Putamen (tissue), 1 donor: Measurements from ENCODE around the gene OR14A16.

Experiments used
- DNase-seq: peaks from one replicate; pipeline ENCODE4 v3.0.0-alpha.2; 2016; ENCODE audit warnings: low spot score

The OR14A16 gene, protein sequence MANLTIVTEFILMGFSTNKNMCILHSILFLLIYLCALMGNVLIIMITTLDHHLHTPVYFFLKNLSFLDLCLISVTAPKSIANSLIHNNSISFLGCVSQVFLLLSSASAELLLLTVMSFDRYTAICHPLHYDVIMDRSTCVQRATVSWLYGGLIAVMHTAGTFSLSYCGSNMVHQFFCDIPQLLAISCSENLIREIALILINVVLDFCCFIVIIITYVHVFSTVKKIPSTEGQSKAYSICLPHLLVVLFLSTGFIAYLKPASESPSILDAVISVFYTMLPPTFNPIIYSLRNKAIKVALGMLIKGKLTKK

DNA sequence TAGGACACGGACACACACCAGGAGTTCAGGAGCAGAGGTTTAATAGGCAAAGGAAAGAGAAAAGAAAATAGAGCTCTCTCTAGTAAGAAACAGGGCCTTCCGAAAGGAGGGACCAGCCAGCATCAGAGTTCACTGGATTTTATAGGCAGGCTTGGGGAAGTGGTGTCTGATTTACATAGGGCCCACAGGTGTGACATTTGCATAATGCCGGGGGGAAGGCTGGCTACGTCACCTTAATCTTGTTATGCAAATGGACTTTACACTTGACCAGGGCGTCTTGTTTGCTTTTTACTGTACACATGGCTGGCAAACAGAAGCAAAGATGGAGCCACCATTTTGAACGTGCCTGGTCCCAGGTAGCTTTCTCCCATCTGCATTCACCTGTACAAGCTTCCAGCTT lies at the start of gene OR14A16:
Gene OR14A16 (minus strand): TSS at position 97 of the 400 bp plus-strand sequence. CDS start 8,390 bp downstream, outside the sequence.
- DNase-seq: no peak

DNA sequence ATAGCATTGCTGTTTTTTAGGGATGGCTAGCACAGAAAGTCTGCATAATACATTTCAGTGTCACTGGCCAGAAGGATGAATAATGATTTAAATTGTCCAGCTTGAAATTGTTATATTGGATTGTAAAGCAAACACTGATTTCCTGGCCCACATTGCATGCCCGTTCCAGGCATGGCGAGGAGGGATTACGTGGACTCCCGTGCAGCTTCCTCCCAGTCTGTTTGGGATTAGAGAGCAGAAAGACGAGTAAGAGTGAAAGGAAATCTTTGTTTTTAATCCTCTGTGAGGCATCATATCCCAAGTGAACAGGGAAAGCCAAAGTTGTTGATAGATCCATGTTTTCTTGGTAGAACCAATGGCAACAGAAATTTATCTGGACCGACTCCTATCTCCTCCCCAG lies 41.5 kb upstream of the OR14A16 start:
- no peak for DNase-seq

DNA sequence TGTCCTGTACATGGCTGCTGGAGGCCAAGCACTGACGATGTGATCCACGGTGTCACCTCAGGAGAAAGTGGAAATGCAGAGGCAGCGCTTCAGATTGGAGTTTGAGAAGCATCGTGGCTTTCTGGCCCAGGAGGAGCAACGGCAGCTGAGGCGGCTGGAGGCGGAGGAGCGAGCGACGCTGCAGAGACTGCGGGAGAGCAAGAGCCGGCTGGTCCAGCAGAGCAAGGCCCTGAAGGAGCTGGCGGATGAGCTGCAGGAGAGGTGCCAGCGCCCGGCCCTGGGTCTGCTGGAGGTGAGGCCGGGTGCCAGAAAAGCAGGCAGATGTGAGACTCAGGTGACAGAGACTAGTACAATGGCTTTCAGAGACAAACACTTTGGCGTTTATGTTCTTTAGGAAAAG lies 40.7 kb upstream of the OR14A16 start:
- DNase-seq: no peak

DNA sequence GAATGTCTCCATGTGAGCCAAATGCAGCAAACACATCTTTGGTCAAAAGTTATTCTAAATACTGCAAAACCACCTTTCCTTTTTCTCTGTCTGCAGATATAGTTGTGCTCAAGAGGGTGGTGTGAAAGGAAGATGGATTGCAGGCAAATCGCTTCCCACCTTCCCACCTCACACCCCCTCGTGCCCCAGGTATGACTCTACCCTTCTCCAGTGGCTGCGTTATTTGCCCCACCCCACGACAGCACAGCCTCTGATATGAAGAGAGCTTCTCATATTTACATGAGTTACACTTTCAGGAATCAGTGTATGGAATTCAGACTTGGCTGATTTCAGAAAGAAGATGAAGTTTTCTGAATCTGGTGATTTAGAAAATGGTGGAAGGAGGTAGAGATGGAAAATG lies 38.8 kb upstream of the OR14A16 start:
- DNase-seq: no peak

DNA sequence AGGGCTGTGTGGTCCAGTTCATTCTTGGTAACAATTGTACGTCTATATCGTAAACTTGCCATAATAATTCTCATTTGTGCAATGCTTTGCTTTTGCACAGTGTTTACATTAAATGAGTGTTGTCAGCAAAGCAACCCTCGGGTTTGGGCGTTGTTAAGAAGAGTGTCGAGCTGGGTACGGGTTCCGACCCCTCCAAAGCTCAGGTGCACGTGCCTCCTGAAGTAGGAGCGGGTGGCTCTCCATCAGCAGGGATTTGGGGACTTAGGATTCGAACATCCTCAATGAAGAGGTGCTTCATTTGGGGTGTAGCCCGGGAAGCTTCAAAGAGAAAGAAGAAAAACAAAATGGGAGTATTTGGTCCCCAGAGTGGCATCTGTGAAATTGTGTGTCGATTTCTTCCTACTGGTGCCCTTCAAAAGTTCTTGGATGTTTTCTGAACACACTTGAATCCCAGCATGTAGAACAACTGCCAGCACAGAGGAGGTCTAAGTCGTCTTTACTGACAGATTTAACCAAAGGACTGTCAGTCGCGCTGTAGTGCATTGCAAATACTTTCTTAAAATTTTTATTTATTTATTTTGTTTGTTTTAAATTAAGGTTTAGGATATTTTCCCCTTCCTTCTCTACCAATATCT lies 34.2 kb upstream of the OR14A16 start:
- DNase-seq: no peak

DNA sequence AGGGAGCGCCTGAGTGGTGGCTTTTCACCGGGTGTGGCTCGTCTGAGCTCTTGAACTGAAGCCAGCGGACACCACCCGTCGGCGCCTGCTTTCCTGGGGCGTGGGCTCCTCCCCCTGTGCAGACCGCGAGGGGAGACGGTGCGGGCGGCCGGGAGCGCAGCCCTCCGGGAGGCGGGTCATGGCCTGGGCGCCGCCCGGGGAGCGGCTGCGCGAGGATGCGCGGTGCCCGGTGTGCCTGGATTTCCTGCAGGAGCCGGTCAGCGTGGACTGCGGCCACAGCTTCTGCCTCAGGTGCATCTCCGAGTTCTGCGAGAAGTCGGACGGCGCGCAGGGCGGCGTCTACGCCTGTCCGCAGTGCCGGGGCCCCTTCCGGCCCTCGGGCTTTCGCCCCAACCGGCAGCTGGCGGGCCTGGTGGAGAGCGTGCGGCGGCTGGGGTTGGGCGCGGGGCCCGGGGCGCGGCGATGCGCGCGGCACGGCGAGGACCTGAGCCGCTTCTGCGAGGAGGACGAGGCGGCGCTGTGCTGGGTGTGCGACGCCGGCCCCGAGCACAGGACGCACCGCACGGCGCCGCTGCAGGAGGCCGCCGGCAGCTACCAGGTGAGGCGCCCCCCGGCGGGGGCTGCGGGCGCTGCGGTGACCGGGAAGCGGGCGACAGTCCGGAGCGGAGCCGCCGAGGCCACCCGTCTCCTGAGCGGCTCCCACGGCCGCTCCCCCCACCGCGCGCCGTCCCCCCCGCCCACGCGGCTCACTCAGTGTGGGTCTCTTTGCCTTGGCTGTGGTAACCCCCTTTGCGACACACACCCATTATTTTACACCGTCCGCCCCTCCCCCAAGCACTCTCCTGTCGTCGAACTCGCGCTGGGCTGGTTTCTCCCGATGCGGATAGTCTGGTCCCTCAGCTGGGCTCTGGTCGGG lies 33.4 kb upstream of the OR14A16 start, which contains the start of gene TRIM58:
Gene TRIM58 (plus strand): TSS at position 119 of the 916 bp plus-strand sequence. CDS start 60 bp downstream, at position 179.
- no peak for DNase-seq

DNA sequence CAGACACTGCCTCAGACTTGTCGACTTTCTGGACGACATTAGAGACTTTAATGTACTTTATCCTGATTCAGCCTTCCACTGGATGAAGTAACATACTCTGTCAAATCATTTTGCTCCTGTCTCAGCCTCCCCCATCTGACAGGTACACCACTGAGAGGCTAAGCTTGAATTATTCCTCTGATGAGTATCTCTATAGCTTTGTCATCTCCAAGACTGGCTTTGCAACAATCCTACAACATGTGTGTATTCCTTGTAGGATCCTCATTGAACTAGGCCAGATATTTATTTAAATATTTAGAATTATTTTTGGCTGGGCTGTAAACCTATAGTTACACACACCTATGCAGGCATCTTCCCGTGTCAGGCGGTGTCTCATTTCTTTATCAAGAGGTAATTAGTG lies 32.0 kb upstream of the OR14A16 start:
- no peak for DNase-seq

DNA sequence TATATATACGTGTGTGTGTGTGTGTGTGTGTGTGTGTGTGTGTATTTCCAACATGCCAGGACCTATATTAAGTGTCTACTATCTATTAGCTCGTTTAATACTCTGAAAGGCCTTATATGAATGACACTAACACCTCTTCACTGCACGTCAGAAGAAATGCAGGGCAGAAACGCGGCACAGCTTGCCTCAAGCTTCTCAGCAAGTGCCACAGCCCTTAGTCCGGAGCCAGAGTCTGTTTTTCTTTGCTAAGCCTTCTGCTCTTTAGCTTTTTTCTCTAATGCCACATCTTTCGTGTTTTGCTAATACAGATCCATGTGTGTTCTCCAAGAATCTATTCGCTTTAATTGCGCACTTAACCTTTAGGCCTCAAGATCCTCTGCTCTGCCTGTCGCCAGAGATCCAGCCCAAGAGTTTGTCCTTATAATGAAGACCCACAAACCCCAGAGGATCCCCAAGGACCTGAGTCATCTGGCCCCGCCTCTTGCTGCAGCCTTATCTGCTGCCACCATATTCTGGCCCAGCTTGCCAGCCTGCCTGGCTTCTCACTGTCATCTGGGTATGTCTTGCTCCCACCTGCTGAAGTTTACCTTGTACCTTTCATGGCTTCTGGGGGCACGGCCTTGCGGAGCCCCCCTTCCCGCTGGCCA lies 31.1 kb upstream of the OR14A16 start:
- no peak for DNase-seq

DNA sequence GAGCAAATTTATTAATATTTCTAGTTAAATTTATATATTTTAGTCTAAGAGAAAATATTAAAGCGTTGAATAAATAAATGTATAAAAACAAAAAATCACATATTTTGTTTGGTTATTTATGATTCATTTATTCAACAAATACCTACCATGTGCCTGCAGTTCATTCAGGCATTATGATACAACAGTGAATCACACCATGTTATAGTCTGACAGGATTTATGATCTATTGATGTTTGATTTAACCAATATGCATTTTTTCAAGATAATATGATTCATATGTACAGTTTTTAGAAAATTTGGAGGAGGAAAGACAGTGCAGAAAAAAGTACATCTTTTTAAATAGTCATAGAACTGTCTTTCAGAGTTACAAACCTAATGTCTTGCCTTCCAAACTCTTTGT lies 25.7 kb upstream of the OR14A16 start:
- no peak for DNase-seq

DNA sequence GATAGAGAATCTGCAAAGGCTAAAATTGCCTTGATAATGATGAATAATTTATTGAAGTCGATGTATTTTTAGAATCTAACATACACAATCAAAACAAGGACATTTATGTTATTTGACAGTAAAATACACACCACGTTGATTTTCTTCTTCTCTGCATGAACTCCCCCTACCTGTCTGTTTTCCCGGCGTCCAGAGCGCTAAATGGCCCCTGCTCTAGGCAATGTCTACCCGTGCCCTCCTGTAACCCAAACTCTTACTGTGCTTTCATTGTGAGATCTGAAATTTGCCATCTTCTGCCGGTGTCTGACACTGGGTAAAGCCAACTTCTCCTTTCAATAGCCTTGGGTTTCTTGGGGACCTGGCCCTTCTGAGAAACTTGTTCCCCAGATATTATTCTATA lies 24.4 kb upstream of the OR14A16 start:
- no peak for DNase-seq

DNA sequence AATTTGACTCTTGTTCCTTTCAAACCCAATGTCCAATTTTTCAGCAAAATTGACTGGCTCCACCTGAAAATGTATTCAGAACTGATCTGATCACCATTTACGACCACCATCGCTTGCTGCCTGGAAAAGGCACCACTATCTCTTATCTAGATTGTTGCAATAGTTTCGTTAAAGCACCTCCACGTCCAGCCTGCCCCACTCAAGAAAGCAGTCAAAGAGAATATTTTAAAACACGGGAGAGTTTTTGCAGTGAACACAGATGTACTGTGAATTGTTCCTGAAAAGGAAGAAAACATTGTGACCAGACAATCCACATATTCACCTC lies 21.7 kb upstream of the OR14A16 start:
- DNase-seq: no peak

DNA sequence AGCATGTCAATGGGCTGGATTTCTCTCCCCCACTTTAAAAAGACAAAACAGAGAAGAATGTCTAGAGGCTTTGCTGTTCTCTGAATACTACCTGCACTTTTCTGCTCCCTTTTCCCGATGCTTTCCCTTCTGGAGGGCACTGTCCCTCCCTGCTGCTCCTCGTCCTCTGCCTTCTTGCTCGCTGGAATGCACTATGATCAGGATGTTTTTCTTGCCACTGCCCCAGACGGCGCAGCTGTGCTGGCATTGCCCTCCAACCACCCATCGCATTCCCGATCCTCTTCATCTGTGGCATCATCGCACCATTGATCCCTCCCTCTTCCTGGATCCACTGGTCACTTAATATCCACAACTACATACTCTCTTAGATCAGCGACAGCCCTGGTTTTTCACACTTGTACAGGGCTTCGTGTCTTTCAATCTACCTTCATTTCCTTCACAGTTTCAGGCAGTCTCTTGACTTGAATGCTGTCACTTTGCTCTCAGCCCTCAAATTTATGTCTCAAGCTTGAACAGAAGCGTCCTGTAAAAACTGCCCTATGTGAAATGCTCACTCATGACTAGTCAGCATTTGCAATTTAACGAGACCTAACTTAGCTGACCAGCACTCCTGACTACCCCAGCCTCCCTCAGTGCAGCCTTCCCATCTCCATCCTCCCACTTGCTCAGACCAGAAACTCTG lies 21.2 kb upstream of the OR14A16 start:
- DNase-seq: no peak

DNA sequence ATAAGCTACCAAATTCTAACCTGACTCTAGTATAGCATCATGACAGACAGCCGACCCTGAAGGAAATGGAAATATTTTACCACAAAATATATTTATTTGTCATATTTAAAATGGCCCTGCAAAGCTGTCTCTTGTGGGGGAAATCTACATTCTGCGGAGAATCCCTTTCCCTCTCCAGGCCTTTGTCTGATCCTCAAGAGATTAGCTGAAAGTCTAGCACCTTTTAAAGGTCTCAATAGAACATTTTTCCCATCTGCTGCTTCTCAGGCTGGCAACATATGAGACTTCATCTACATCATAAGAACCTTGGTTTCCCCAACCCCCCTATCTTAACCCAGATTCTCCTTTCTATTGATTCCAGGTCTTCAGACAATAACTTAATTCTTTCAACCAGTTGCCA lies 19.5 kb upstream of the OR14A16 start:
- DNase-seq: no peak

DNA sequence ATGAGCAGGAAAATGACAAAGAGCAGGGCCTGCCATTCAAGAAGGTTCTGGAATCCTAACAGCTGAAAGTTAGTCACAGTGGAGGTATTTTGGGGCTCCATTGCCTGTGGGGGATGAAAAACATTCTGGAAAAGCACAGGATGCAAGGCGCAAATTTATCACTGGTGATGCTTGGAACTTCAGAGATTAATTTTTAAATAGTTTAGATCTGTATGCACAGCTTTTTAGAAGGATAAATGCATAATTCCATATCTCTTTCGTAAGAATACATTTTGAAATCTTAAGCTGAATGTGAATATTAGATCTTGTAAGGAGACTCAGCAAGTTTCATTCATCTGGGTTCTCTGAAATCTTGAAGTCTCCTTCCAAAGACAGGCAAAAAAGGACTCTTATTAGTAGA lies 17.9 kb upstream of the OR14A16 start, which contains the start of gene OR11L1:
Gene OR11L1 (minus strand): TSS at position 101 of the 400 bp plus-strand sequence. CDS start 0 bp downstream, at position 101.
- DNase-seq: no peak

DNA sequence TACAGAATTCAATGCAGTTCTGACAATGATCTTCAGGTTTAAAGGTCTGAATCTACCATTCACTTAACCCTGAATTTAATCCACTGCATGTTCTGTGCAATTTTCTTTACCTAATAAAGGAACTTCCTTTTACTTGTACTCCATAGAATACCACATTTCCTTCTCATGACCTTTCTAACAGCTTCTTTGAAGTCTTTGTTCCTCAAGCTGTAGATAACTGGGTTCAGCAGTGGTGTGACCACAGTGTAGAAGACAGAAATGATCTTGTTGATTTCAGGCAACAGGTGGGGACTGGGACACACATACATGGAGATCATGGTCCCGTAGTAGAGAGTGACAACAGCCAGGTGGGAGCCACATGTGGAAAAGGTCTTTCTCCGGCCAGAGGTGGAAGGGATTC lies 16.9 kb upstream of the OR14A16 start:
- DNase-seq: no peak

DNA sequence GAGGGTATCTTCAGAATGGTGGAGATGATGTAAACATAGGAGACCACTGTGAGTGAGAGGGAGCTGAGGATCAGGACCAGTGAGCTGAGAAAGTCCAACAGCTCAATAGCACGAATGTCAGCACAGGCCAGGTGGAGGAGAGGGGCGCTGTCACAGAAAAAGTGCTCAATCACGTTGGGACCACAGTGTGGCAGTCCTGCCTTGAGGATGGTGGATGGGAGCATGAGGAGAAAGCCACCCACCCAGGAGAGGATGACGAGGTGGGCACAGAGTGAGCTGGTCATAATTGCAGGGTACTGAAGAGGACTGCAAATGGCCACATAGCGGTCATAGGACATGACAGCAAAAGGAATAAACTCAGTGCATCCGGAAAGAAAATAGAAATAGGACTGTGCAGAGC lies 9.7 kb upstream of the OR14A16 start:
- no peak for DNase-seq

DNA sequence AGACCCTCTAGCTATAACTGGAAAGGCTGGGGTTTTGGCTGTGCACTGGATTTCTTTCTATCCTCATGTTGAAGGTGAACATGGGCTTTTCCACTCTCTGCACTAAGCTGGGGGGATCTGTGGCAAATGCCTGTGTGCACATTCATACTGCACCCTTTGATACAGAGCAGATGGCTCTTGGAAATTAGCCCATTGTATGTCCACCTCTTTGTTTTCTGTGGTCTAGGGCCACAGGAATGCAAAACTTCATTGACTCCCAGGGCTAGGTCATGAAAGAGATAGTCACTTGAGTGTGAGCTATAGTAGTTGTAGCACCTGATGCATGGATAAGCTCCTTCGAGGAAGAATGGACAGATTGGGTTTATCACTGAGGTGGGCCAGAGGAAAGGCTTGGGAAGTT lies 5.7 kb upstream of the OR14A16 start:
- no peak for DNase-seq

DNA sequence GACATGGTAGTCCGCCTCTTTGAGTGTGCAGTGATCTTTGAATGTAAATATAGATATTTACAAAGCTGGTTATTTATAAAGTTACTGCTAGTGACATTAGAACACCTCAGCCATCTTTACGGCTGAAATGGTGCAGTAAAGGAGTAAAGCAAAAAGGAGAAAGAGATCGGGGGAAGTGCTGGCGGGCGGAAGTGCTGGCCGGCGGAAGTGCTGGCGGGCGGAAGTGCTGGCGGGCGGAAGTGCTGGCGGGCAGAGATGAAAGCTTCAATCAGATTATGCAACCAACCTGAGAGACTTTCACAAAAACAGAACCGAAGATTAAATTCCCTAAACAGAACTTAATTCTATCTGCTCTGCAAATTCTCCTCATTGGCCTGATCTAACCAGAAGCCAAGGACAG lies 1.4 kb upstream of the OR14A16 start:
- no peak for DNase-seq

DNA sequence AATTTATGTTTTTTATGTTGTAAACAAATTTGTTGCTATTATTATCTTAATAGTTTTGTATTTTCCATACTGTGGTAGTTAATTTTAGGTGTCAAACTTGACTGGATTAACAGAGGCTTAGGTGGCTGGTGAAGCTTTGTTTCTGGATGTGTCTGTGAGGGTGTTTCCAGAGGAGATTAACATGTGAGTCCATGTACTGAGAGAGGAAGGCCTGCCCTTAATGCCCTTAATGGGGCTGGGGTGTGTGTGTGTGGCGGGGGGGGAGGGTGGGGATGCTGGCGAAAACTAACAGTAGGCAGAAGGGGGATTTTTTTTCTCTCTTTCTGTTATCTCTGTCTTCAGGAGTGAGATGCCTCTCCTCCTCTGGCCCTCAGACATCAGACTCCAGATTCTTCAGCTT lies 1.9 kb downstream of the OR14A16 start:
- DNase-seq: no peak

DNA sequence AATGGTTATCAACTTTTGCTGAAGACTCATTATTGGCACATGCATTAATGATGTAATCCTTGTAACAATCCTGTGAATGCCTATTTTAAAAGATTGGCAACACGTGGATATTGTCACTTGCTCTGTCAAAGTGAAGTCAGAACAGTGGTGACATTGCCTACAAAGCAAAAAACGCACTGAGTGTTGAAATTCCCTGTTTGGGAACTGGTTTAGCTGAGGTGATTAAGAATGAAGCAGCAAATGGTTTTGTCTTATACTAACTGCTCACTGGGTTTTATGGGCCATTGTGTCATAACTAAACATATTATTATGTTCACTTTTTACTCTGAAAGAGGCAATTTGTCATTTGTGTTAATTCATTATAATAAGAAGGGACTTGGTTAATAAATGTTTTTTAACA lies 11.3 kb downstream of the OR14A16 start:
- no peak for DNase-seq

DNA sequence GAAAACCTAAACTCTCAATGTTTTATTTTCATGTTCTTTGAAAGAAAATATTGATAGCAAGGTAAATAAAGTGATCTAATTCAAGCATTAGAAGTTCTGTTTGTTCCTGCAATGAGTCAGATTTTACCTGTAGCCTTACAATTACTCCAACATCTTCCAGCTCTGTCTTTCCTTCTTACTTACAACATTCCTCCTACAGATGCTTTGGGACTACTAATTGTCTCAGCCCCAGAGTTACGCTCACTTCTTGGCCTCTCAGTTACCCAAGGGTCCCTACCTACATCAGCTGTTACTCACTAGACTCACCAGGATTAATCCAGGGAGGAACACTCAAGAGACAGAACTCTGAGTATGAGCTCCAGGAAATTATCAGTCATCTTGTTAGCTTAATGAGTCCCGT lies 26.4 kb downstream of the OR14A16 start:
- no peak for DNase-seq

DNA sequence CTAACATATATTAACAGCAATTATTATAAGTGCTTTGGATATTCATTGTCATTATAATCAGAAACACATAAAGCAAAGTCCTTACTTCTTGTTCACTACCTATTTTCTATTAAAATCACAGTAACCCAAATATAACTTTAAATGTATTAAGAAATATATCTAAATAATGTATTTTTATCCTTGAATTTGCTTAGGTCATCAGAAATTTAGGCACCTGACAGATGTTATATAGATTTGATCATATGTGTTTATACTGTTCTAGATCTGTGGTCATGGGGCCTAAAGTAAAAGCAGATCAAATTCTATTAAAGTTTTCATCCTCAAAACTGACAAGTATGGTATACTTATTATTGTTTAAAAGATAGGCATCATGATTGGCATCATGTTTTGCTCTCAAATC lies 54.3 kb downstream of the OR14A16 start:
- DNase-seq: no peak
